ENCODE data around the gene CHD5. TPM values are rescaled to one million over a fixed set of nuclear protein-coding genes. Genes with fewer than 3 reads are reported as not detected.

The CHD5 gene
- total and polyA plus RNA-seq, 2 of the 4 experiments (the other 2 are of a cell fraction) = under 0.01 to 0.09 TPM

DNA sequence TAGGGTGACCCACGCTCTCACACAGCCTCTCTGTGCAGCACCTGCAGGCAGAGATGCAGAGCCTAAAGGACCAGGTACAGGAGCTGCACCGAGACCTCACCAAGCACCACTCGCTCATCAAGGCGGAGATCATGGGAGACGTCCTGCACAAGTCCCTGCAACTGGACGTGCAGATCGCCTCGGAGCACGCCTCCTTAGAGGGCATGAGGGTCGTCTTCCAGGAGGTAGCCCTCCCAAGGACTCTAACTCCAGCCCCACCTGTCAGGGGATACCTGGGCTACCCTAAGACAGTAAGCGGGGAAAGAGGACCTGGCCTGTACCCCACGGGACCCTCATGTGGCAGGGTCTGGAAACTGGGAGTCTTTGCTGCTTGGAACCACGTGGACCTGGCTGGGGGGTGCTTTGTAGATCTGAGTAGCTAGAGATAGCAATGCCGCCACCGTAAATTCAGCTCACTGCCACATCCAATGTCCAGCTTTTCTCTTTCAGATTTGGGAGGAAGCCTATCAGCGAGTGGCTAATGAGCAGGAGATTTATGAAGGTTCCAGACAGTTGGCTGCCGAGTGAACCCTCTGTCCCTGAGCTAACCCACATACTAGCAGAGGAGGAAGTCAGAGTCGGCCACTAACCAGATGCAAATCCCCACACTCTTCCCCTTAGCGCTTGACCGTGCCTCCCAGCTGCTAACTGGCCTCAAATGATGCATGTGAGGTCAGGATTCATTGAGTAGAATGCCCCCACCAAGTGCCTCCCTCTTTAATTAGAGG, 32.3 kb upstream of the CHD5 start:
- H2BK120ac ChIP-seq (ENCODE audit: low read depth, low read length) = no peak overlapping the region
- in situ Hi-C loops (cut with MboI; ENCODE audit: low sequenced_read_pairs) = no loop called here

More for the DNA sequence above, 32.3 kb upstream of the CHD5 start:
- DNase-seq (no peak), ATAC-seq (ENCODE audit: low read depth) (no peak)
- Histone ChIP-seq H2BK5ac (ENCODE audit: low read depth, low read length, poor library complexity, severe bottlenecking) (no peak overlapping the region), H3K4ac (ENCODE audit: low read depth, low read length) (no peak overlapping the region), H2BK20ac (ENCODE audit: low read depth, low read length) (no peak overlapping the region), H4K20me1 (ENCODE audit: insufficient read depth, low read length) (no peaks in the 10 kb centered on the region; the same call in 1 of the 2 replicates), H3K27ac (ENCODE audit: insufficient read depth, low read length) (no peak overlapping the region), H3K23ac (ENCODE audit: low read depth, low read length) (no peak overlapping the region), H3K4me3 (ENCODE audit: insufficient read depth, low read depth, low read length) (no peak overlapping the region), H3K9me1 (ENCODE audit: insufficient read depth, low read length) (no peaks in the 10 kb centered on the region), H3K4me2 (ENCODE audit: low read depth, low read length) (no peak overlapping the region), H4K8ac (ENCODE audit: low read depth in 2 of 2, low read length in 2 of 2) (no peak overlapping the region), H3K9me3 (ENCODE audit: control insufficient read depth, insufficient read depth, low read length) (no peaks in the 10 kb centered on the region), H2AK9ac (replicated peaks; ENCODE audit: low read depth, low read length, poor library complexity) (no peak overlapping the region), H2AFZ (replicated peaks; ENCODE audit: low read length, poor library complexity) (no peak overlapping the region), H2AK5ac (ENCODE audit: low read depth, low read length) (no peak overlapping the region), H2BK15ac (ENCODE audit: low read depth, low read length) (no peak overlapping the region), H3K79me1 (ENCODE audit: low read depth in 1 of 2, low read length in 2 of 2) (no peaks in the 10 kb centered on the region), H3K4me1 (ENCODE audit: control insufficient read depth, insufficient read depth, low read length) (peaks cover 5% of the 10 kb centered on the region; the same call in 1 of the 2 replicates), H3K14ac (replicated peaks; ENCODE audit: low read depth, low read length) (no peak overlapping the region), H3K9ac (ENCODE audit: low read depth, low read length) (no peak overlapping the region), H3K18ac (ENCODE audit: low read depth, low read length) (no peak overlapping the region), H4K5ac (ENCODE audit: low read depth, low read length) (no peak overlapping the region), H3K27me3 (ENCODE audit: control insufficient read depth, insufficient read depth, low read length) (no peaks in the 10 kb centered on the region), H4K91ac (ENCODE audit: insufficient read depth, low read depth, low read length) (no peak overlapping the region), H3K56ac (ENCODE audit: extremely low read depth, insufficient read depth, low read length) (no peak overlapping the region), H3K36me3 (ENCODE audit: control insufficient read depth, insufficient read depth, low read length) (no peaks in the 10 kb centered on the region)
- TF ChIP-seq POLR2A (IDR thresholded peaks at IDR 0.05; ENCODE audit: low read depth, low read length) (no peak), MXI1 (IDR thresholded peaks at IDR 0.05; ENCODE audit: borderline replicate concordance, low read depth, low read length) (no peak), RAD21 (IDR thresholded peaks at IDR 0.05; ENCODE audit: low read length) (no peak), BHLHE40 (IDR thresholded peaks at IDR 0.05; ENCODE audit: low read depth, low read length) (no peak), SMC3 (IDR thresholded peaks at IDR 0.05; ENCODE audit: low read depth, low read length) (no peak), MAFK (IDR thresholded peaks at IDR 0.05; ENCODE audit: low read depth, low read length) (no peak), MAZ (IDR thresholded peaks at IDR 0.05; ENCODE audit: borderline replicate concordance, low read depth, low read length) (no peak), FOS (IDR thresholded peaks at IDR 0.05; ENCODE audit: low read depth, low read length) (no peak)
- TF ChIP-seq, protein P1, sequence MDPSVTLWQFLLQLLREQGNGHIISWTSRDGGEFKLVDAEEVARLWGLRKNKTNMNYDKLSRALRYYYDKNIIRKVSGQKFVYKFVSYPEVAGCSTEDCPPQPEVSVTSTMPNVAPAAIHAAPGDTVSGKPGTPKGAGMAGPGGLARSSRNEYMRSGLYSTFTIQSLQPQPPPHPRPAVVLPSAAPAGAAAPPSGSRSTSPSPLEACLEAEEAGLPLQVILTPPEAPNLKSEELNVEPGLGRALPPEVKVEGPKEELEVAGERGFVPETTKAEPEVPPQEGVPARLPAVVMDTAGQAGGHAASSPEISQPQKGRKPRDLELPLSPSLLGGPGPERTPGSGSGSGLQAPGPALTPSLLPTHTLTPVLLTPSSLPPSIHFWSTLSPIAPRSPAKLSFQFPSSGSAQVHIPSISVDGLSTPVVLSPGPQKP (IDR thresholded peaks at IDR 0.05; ENCODE audit: borderline replicate concordance, low read depth, low read length) = no peak
- TF ChIP-seq, protein P2, sequence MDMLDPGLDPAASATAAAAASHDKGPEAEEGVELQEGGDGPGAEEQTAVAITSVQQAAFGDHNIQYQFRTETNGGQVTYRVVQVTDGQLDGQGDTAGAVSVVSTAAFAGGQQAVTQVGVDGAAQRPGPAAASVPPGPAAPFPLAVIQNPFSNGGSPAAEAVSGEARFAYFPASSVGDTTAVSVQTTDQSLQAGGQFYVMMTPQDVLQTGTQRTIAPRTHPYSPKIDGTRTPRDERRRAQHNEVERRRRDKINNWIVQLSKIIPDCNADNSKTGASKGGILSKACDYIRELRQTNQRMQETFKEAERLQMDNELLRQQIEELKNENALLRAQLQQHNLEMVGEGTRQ (IDR thresholded peaks at IDR 0.05; ENCODE audit: low read depth, low read length) = no peak
- ChIA-PET CTCF (no interaction called here), POLR2A (ENCODE audit: unreplicated experiment) (no interaction called here)
- intact Hi-C loops (cut with micrococcal nuclease) (no loop called here), dilution Hi-C loops (cut with HindIII; ENCODE audit: low sequenced_read_pairs, unreplicated experiment) (no loop called here)
- 87% methylated on average over 4 of the region's 20 CpGs; no CpG with 5 or more reads in 1 of the 2 experiments for WGBS, 2 experiments (ENCODE audit: extremely low coverage in 2 of 2, insufficient read length in 1 of 2)
- BruUV-seq (replicated peaks) = no TSS peak

Data from IMR-90 (cell line).